SK-N-SH (cell line): ENCODE data around the gene CERS1. TPM values are rescaled to one million over a fixed set of nuclear protein-coding genes. Genes with fewer than 3 reads are reported as not detected.
A peak's percentile ranks its signal among the peaks of the same experiment; 100 is the strongest.

Source experiments
- CTCF ChIA-PET: fragments of 300-600, 350-600 bp; formaldehyde crosslinking; extraction: SDS; loops from one replicate; lab custom pipeline; 2021; lab: Yijun Ruan, JAX
- POLR2A ChIA-PET: fragments of 350-600 bp; sonication (Branson Sonifier 250); formaldehyde crosslinking; extraction: SDS; loops from one replicate; lab custom pipeline; 2020; ENCODE audit warnings: antibody characterized with exemption, inconsistent platforms; lab: Yijun Ruan, JAX
- DNase-seq: peaks from one replicate; pipeline ENCODE4 v3.0.0; 2012
- H2AFZ ChIP-seq: fragments of 200-600 bp; sonication (generic); 2 replicates; pipeline ENCODE4 v1.8.1; 2016; ENCODE audit warnings: antibody characterized with exemption, mild to moderate bottlenecking, low read depth
- H3F3A ChIP-seq: fragments of 200-600 bp; sonication (generic); replicated peaks from 2 replicates; pipeline ENCODE3; 2016; ENCODE audit warnings: antibody characterized with exemption, mild to moderate bottlenecking; ENCODE audit not compliant: insufficient read depth
- H3K27ac ChIP-seq, 2 experiments: fragments of 200-500 bp in 1 of 2; fragments of 200-600 bp in 1 of 2; sonication (Bioruptor generic) in 1 of 2; sonication (generic), shearing (Covaris generic) in 1 of 2; 2 replicates each; pipeline versions ENCODE4 v1.5.1 to v1.6.1; 2014 to 2016; ENCODE audit warnings: low read depth in 2 of 2, inconsistent platforms in 1 of 2, low read length in 1 of 2, mild to moderate bottlenecking in 1 of 2, mixed read lengths in 1 of 2
- H3K27me3 ChIP-seq: fragments of 200-600 bp; sonication (generic), shearing (Covaris generic); 2 replicates; pipeline ENCODE4 v1.6.1; 2016; ENCODE audit warnings: mixed run types; ENCODE audit not compliant: insufficient read depth
- H3K36me3 ChIP-seq, 2 experiments: fragments of 200-500 bp in 1 of 2; fragments of 200-600 bp in 1 of 2; sonication (Bioruptor generic) in 1 of 2; sonication (generic) in 1 of 2; replicated peaks in 1 of 2; 2 replicates each; pipeline versions ENCODE3 to v1.5.1; 2014 to 2016; ENCODE audit warnings: low read length in 1 of 2, mild to moderate bottlenecking in 1 of 2; ENCODE audit not compliant: insufficient read depth in 2 of 2, control insufficient read depth in 1 of 2
- H3K4me1 ChIP-seq, 2 experiments: fragments of 200-500 bp in 1 of 2; fragments of 200-600 bp in 1 of 2; sonication (Bioruptor generic) in 1 of 2; sonication (generic), shearing (Covaris generic) in 1 of 2; 2 replicates each; pipeline versions ENCODE4 v1.5.1 to v1.6.1; 2014 to 2016; ENCODE audit warnings: low read depth in 1 of 2, low read length in 1 of 2, mixed run types in 1 of 2; ENCODE audit not compliant: insufficient read depth in 2 of 2, control insufficient read depth in 1 of 2
- H3K4me2 ChIP-seq: fragments of 200-600 bp; sonication (generic), shearing (Covaris generic); 2 replicates; pipeline ENCODE4 v1.6.1; 2017; ENCODE audit warnings: mixed run types
- H3K4me3 ChIP-seq, 2 experiments: fragments of 200-500 bp in 1 of 2; fragments of 200-600 bp in 1 of 2; sonication (Bioruptor generic) in 1 of 2; sonication (generic), shearing (Covaris generic) in 1 of 2; 2 replicates each; pipeline versions ENCODE4 v1.5.1 to v1.8.1; 2014 to 2016; ENCODE audit warnings: low read depth in 2 of 2, inconsistent platforms in 1 of 2, low read length in 1 of 2, mild to moderate bottlenecking in 1 of 2, mixed read lengths in 1 of 2, moderate library complexity in 1 of 2
- H3K79me2 ChIP-seq: fragments of 200-600 bp; sonication (generic); 2 replicates; pipeline ENCODE4 v1.8.1; 2017; ENCODE audit warnings: mild to moderate bottlenecking; ENCODE audit not compliant: insufficient read depth
- H3K9ac ChIP-seq: fragments of 200-600 bp; sonication (generic); 2 replicates; pipeline ENCODE4 v1.6.1; 2017; ENCODE audit warnings: mixed run types
- H3K9me2 ChIP-seq: fragments of 200-600 bp; sonication (generic); 2 replicates; pipeline ENCODE4 v1.6.1; 2017; ENCODE audit warnings: mixed run types
- H3K9me3 ChIP-seq: fragments of 200-600 bp; sonication (generic); 2 replicates; pipeline ENCODE4 v1.6.1; 2017; ENCODE audit warnings: mixed run types, mild to moderate bottlenecking, moderate library complexity
- H4K20me1 ChIP-seq: fragments of 200-600 bp; sonication (generic); 2 replicates; pipeline ENCODE4 v1.6.1; 2017; ENCODE audit warnings: mild to moderate bottlenecking, mixed run types; ENCODE audit not compliant: insufficient read depth
- EP300 ChIP-seq, 2 experiments: IDR thresholded peaks; 2 replicates each; pipeline versions ENCODE4 v1.4.0 to v1.6.1; 2012; ENCODE audit warnings: borderline replicate concordance in 1 of 2, low read depth in 1 of 2, low read length in 1 of 2
- EZH2phosphoT487 ChIP-seq: fragments of 200-600 bp; sonication (generic); IDR thresholded peaks from 2 replicates; pipeline ENCODE4 v1.6.1; 2017; ENCODE audit warnings: low read depth, mixed run types, mild to moderate bottlenecking, antibody characterized with exemption, moderate library complexity, borderline replicate concordance
- GATA2 ChIP-seq: sonication (generic); formaldehyde crosslinking; IDR thresholded peaks from 2 replicates; pipeline ENCODE4 v1.5.0; 2020; ENCODE audit warnings: mild to moderate bottlenecking, missing genetic modification reagents
- IRF3 ChIP-seq: fragments of 150-350 bp; IDR thresholded peaks from 2 replicates; pipeline ENCODE4 v1.6.1; 2016; ENCODE audit warnings: mild to moderate bottlenecking, low read depth, low read length
- JUND ChIP-seq: IDR thresholded peaks from 2 replicates; pipeline ENCODE4 v1.4.0; 2012
- MXI1 ChIP-seq: IDR thresholded peaks from 2 replicates; pipeline ENCODE4 v1.6.1; 2012; ENCODE audit warnings: mild to moderate bottlenecking, low read depth, low read length, improper control_type of control experiment
- NFIC ChIP-seq: IDR thresholded peaks from 2 replicates; pipeline ENCODE4 v1.4.0; 2012; ENCODE audit warnings: borderline replicate concordance
- POLR2AphosphoS5 ChIP-seq: IDR thresholded peaks from 2 replicates; pipeline ENCODE4 v1.6.1; 2012; ENCODE audit warnings: low read depth, low read length
- RAD21 ChIP-seq: IDR thresholded peaks from 2 replicates; pipeline ENCODE4 v1.6.1; 2012; ENCODE audit warnings: mild to moderate bottlenecking, low read length
- RCOR1 ChIP-seq: fragments of 150-350 bp; IDR thresholded peaks from 2 replicates; pipeline ENCODE4 v1.6.1; 2017; ENCODE audit warnings: antibody characterized with exemption, low read length
- RXRA ChIP-seq: IDR thresholded peaks from 2 replicates; pipeline ENCODE4 v1.4.0; 2012; ENCODE audit warnings: low read depth, mild to moderate bottlenecking, borderline replicate concordance
- SMC3 ChIP-seq: IDR thresholded peaks from 2 replicates; pipeline ENCODE4 v1.6.1; 2012; ENCODE audit warnings: low read depth, low read length, improper control_type of control experiment
- TCF12 ChIP-seq: IDR thresholded peaks from 2 replicates; pipeline ENCODE4 v1.4.0; 2012
- TEAD4 ChIP-seq: IDR thresholded peaks from 2 replicates; pipeline ENCODE4 v1.4.0; 2012; ENCODE audit warnings: mild to moderate bottlenecking, borderline replicate concordance; ENCODE audit not compliant: insufficient read depth
- YY1 ChIP-seq: IDR thresholded peaks from 2 replicates; pipeline ENCODE4 v1.4.0; 2012; ENCODE audit warnings: low read depth, mild to moderate bottlenecking
- WGBS: methylation state at CpG from one replicate; pipeline ENCODE4 v1.1.6; 2017; ENCODE audit warnings: low lambda C conversion rate; 5-methylcytosine and 5-hydroxymethylcytosine counted together
- polyA plus RNA-seq, 3 experiments: library from polyadenylated mRNA; depleted of rRNA; stranded (reverse); fragments of >200 nt; gene quantifications; 2 replicates each; pipeline ENCODE4 v1.2.3, GENCODE V29; 2012
- TF ChIP-seq, protein P1 (sequence below): fragments of 200-600 bp; sonication (generic); IDR thresholded peaks from 2 replicates; pipeline ENCODE4 v1.6.1; 2017; ENCODE audit warnings: antibody characterized with exemption, mild to moderate bottlenecking, moderate library complexity
- TF ChIP-seq, protein P2 (sequence below): IDR thresholded peaks from 2 replicates; pipeline ENCODE4; 2012
- TF ChIP-seq, protein P3 (sequence below): IDR thresholded peaks from 2 replicates; pipeline ENCODE4 v1.4.0; 2012; ENCODE audit warnings: low read depth, borderline replicate concordance
- TF ChIP-seq, protein P4 (sequence below): IDR thresholded peaks from 2 replicates; pipeline ENCODE4 v1.4.0; 2012; ENCODE audit warnings: low read depth, borderline replicate concordance
- TF ChIP-seq, protein P5 (sequence below): fragments of 150-350 bp; IDR thresholded peaks from 2 replicates; pipeline ENCODE4 v1.6.1; 2017; ENCODE audit warnings: antibody characterized with exemption, low read length, low read depth, borderline replicate concordance

CERS1 gene
- polyA plus RNA-seq, 1 of the 3 experiments (the other 2 are of a cell fraction), result 7.3 TPM

DNA sequence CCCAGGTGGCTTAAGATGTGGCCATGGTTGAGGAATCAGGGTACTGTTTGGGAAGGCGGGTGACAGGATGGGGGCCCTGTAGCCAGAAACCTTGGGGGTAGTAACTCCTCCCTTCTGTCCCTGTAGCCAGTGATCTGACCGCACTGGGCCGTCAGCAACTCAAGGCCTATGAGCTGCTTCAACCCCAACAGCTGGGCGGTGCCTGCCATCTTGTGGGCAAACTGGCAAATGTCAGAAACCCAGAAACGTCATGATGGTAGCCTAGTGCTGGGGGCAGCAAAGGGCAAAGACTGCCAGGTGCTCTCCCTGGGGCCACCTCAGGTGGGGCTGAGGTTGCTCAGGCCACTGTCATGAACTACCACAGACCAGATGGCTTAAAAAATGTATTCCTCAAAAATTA, 19.7 kb upstream of the CERS1 start:
- TF ChIP-seq, protein P1, sequence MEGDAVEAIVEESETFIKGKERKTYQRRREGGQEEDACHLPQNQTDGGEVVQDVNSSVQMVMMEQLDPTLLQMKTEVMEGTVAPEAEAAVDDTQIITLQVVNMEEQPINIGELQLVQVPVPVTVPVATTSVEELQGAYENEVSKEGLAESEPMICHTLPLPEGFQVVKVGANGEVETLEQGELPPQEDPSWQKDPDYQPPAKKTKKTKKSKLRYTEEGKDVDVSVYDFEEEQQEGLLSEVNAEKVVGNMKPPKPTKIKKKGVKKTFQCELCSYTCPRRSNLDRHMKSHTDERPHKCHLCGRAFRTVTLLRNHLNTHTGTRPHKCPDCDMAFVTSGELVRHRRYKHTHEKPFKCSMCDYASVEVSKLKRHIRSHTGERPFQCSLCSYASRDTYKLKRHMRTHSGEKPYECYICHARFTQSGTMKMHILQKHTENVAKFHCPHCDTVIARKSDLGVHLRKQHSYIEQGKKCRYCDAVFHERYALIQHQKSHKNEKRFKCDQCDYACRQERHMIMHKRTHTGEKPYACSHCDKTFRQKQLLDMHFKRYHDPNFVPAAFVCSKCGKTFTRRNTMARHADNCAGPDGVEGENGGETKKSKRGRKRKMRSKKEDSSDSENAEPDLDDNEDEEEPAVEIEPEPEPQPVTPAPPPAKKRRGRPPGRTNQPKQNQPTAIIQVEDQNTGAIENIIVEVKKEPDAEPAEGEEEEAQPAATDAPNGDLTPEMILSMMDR, result peak; percentile 49
- TF ChIP-seq SMC3 (peak; percentile 39; the same call in 1 of the 2 replicates), RAD21 (peak; percentile 76), JUND (no peak)
- no peak overlapping the region for H3K4me3 ChIP-seq
- H3K36me3 ChIP-seq, result peaks cover 27 to 32% of the 10 kb centered on the region in 2 experiments
- H3K4me2 ChIP-seq, result no peak overlapping the region
- peak; percentile 80 for DNase-seq
- CTCF ChIA-PET, result interaction anchor here (0.6 to 7.2 kb wide), 7 partner anchors 12 to 465 kb away, joined by 3 to 76 read pairs (median 4); partner anchors contain the start of gene CERS1
- H3K9me2 ChIP-seq, result no peaks in the 10 kb centered on the region
- H3K79me2 ChIP-seq, result peaks cover 89% of the 10 kb centered on the region
- peaks cover 5 to 8% of the 10 kb centered on the region in 2 experiments; a peak in 2 of 4 replicates for H3K4me1 ChIP-seq
- H2AFZ ChIP-seq, result no peak overlapping the region
- no peaks in the 10 kb centered on the region for H3K9me3 ChIP-seq
- peaks cover 9% of the 10 kb centered on the region for H3F3A ChIP-seq
- POLR2A ChIA-PET, result interaction anchor here (1.5 kb wide), 1 partner anchor 21 kb away, joined by 4 read pairs; no protein-coding TSS in a partner anchor
- no peaks in the 10 kb centered on the region for H3K27me3 ChIP-seq
- H3K9ac ChIP-seq, result no peak overlapping the region
- H3K27ac ChIP-seq, result no peak overlapping the region
- no CpG with 5 or more reads among the region's 5 CpGs for WGBS
- peaks cover 65% of the 10 kb centered on the region for H4K20me1 ChIP-seq

- Histone ChIP-seq H2AFZ (no peak overlapping the region), H3F3A (peaks cover 3% of the 10 kb centered on the region), H3K9ac (no peak overlapping the region), H4K20me1 (peaks cover 62% of the 10 kb centered on the region), H3K9me3 (no peaks in the 10 kb centered on the region), H3K4me3 (no peak overlapping the region), H3K79me2 (peaks cover 72% of the 10 kb centered on the region), H3K36me3 (peaks cover 33 to 39% of the 10 kb centered on the region in 2 experiments), H3K9me2 (no peaks in the 10 kb centered on the region), H3K4me2 (no peak overlapping the region), H3K4me1 (peaks cover 2 to 5% of the 10 kb centered on the region in 2 experiments; a peak in 2 of 4 replicates), H3K27me3 (no peaks in the 10 kb centered on the region), H3K27ac (no peak overlapping the region)
- no peak for DNase-seq
- no peak for TF ChIP-seq RCOR1
- TF ChIP-seq, protein P2, sequence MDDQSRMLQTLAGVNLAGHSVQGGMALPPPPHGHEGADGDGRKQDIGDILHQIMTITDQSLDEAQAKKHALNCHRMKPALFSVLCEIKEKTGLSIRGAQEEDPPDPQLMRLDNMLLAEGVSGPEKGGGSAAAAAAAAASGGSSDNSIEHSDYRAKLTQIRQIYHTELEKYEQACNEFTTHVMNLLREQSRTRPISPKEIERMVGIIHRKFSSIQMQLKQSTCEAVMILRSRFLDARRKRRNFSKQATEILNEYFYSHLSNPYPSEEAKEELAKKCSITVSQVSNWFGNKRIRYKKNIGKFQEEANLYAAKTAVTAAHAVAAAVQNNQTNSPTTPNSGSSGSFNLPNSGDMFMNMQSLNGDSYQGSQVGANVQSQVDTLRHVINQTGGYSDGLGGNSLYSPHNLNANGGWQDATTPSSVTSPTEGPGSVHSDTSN, result no peak
- TF ChIP-seq JUND, result no peak
- no peak for TF ChIP-seq POLR2AphosphoS5
- no peak for TF ChIP-seq IRF3
- no peak for TF ChIP-seq RXRA
- TF ChIP-seq EZH2phosphoT487, result no peak
- no peak for TF ChIP-seq MXI1
- TF ChIP-seq TCF12, result no peak
- TF ChIP-seq YY1, result no peak
- TF ChIP-seq, protein P3, sequence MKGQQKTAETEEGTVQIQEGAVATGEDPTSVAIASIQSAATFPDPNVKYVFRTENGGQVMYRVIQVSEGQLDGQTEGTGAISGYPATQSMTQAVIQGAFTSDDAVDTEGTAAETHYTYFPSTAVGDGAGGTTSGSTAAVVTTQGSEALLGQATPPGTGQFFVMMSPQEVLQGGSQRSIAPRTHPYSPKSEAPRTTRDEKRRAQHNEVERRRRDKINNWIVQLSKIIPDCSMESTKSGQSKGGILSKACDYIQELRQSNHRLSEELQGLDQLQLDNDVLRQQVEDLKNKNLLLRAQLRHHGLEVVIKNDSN, result no peak
- TF ChIP-seq RAD21, result no peak
- no peak for TF ChIP-seq TEAD4
- no peak for TF ChIP-seq NFIC
- TF ChIP-seq, protein P4, sequence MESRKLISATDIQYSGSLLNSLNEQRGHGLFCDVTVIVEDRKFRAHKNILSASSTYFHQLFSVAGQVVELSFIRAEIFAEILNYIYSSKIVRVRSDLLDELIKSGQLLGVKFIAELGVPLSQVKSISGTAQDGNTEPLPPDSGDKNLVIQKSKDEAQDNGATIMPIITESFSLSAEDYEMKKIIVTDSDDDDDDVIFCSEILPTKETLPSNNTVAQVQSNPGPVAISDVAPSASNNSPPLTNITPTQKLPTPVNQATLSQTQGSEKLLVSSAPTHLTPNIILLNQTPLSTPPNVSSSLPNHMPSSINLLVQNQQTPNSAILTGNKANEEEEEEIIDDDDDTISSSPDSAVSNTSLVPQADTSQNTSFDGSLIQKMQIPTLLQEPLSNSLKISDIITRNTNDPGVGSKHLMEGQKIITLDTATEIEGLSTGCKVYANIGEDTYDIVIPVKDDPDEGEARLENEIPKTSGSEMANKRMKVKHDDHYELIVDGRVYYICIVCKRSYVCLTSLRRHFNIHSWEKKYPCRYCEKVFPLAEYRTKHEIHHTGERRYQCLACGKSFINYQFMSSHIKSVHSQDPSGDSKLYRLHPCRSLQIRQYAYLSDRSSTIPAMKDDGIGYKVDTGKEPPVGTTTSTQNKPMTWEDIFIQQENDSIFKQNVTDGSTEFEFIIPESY, result no peak
- TF ChIP-seq GATA2 (CRISPR knock-in tag), result no peak
- TF ChIP-seq, protein P5, sequence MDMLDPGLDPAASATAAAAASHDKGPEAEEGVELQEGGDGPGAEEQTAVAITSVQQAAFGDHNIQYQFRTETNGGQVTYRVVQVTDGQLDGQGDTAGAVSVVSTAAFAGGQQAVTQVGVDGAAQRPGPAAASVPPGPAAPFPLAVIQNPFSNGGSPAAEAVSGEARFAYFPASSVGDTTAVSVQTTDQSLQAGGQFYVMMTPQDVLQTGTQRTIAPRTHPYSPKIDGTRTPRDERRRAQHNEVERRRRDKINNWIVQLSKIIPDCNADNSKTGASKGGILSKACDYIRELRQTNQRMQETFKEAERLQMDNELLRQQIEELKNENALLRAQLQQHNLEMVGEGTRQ, result no peak
- no peak for TF ChIP-seq EP300 (IDR thresholded peaks at IDR 0.05; ENCODE audit: borderline replicate concordance in 1 of 2, low read depth in 1 of 2, low read length in 1 of 2)
- ChIA-PET POLR2A (no interaction called here), CTCF (interaction anchor here (0.8 to 1.9 kb wide), 3 partner anchors 18 to 73 kb away, joined by 4 to 7 read pairs (median 5); partner anchors contain the start of gene CERS1)
- 100% methylated on average over 2 of the region's 5 CpGs for WGBS
These were observed 17.5 kb upstream of the CERS1 start for GRCh38 chr19:18913466-18913865.
